Nephron progenitor cell (in vitro differentiated cells): Measurements from ENCODE around the gene MYL5.

ENCODE experiments used
- DNase-seq: peaks from one replicate; pipeline ENCODE4 v3.0.0; 2021
- H3K27ac Mint-ChIP-seq: 2 replicates; pipeline ENCODE4 v1.8.0; 2021; ENCODE audit warnings: mild to moderate bottlenecking, moderate library complexity, mixed read lengths
- H3K27me3 Mint-ChIP-seq: 2 replicates; pipeline ENCODE4 v1.8.0; 2021; ENCODE audit warnings: mild to moderate bottlenecking, low read depth, mixed read lengths; ENCODE audit not compliant: poor library complexity
- H3K36me3 Mint-ChIP-seq: 2 replicates; pipeline ENCODE4 v1.8.0; 2021; ENCODE audit warnings: low read depth, mixed read lengths
- H3K4me1 Mint-ChIP-seq: 2 replicates; pipeline ENCODE4 v1.8.0; 2021; ENCODE audit warnings: mixed read lengths
- H3K4me3 Mint-ChIP-seq: 2 replicates; pipeline ENCODE4 v1.8.0; 2021; ENCODE audit warnings: mild to moderate bottlenecking, moderate library complexity, mixed read lengths
- H3K9me3 Mint-ChIP-seq: 2 replicates; pipeline ENCODE4 v1.8.0; 2021; ENCODE audit warnings: mild to moderate bottlenecking, moderate library complexity, mixed read lengths
- CTCF ChIP-seq: fragments of 200-600 bp; sonication (generic); IDR thresholded peaks from 2 replicates; pipeline ENCODE4 v1.5.0; 2021; ENCODE audit warnings: antibody characterized with exemption

The MYL5 gene

GRCh38 chr4:706834-707598 is 32.7 kb downstream of the MYL5 start:
- H3K27me3 Mint-ChIP-seq, result peaks cover 5% of the 10 kb centered on the region
- H3K9me3 Mint-ChIP-seq, result peaks cover 23% of the 10 kb centered on the region
- no peak for DNase-seq
- H3K36me3 Mint-ChIP-seq, result peaks cover 32% of the 10 kb centered on the region
- H3K4me1 Mint-ChIP-seq, result peaks cover 25% of the 10 kb centered on the region
- no peak for TF ChIP-seq CTCF
- H3K4me3 Mint-ChIP-seq, result peak overlapping the region; percentile 55
- H3K27ac Mint-ChIP-seq, result no peak overlapping the region

GRCh38 chr4:707929-708630 is 33.7 kb downstream of the MYL5 start:
- DNase-seq, result no peak
- peak overlapping the region; percentile 50 for H3K4me3 Mint-ChIP-seq
- H3K4me1 Mint-ChIP-seq, result peaks cover 25% of the 10 kb centered on the region
- H3K27ac Mint-ChIP-seq, result no peak overlapping the region
- no peak for TF ChIP-seq CTCF
- no peaks in the 10 kb centered on the region for H3K27me3 Mint-ChIP-seq
- peaks cover 36% of the 10 kb centered on the region for H3K36me3 Mint-ChIP-seq
- H3K9me3 Mint-ChIP-seq, result peaks cover 23% of the 10 kb centered on the region

- Mint-ChIP-seq H3K27ac (no peak overlapping the region), H3K36me3 (peaks cover 36% of the 10 kb centered on the region), H3K4me3 (peak overlapping the region; percentile 67), H3K9me3 (peaks cover 23% of the 10 kb centered on the region), H3K27me3 (no peaks in the 10 kb centered on the region), H3K4me1 (peaks cover 25% of the 10 kb centered on the region)
- DNase-seq, result no peak
- TF ChIP-seq CTCF, result no peak
Observed at GRCh38 chr4:708631-708933, 34.2 kb downstream of the MYL5 start.

- no peak for TF ChIP-seq CTCF
- no peaks in the 10 kb centered on the region for H3K27me3 Mint-ChIP-seq
- H3K36me3 Mint-ChIP-seq, result peaks cover 40% of the 10 kb centered on the region
- peaks cover 25% of the 10 kb centered on the region for H3K4me1 Mint-ChIP-seq
- DNase-seq, result no peak
- peaks cover 23% of the 10 kb centered on the region for H3K9me3 Mint-ChIP-seq
- H3K4me3 Mint-ChIP-seq, result peak overlapping the region; percentile 52
- H3K27ac Mint-ChIP-seq, result peak overlapping the region; percentile 58
Observed at GRCh38 chr4:709348-709747, 35.0 kb downstream of the MYL5 start.

- no peak for TF ChIP-seq CTCF
- peak overlapping the region; percentile 52 for H3K4me3 Mint-ChIP-seq
- H3K4me1 Mint-ChIP-seq, result peaks cover 25% of the 10 kb centered on the region
- no peaks in the 10 kb centered on the region for H3K27me3 Mint-ChIP-seq
- peak overlapping the region; percentile 60 for H3K27ac Mint-ChIP-seq
- H3K36me3 Mint-ChIP-seq, result peaks cover 46% of the 10 kb centered on the region
- no peak for DNase-seq
- peaks cover 23% of the 10 kb centered on the region for H3K9me3 Mint-ChIP-seq
Observed at GRCh38 chr4:710116-710515, 35.8 kb downstream of the MYL5 start.
